PC-3 (cell line): ENCODE measurements around the gene EXOC8. TPM values are rescaled to one million over a fixed set of nuclear protein-coding genes. Genes with fewer than 3 reads are reported as not detected.

Source experiments
- ATAC-seq: fragments of 200-7000 bp; cut with Tn5 transposase; 2 replicates; pipeline ENCODE4 v1.9.1; 2020; ENCODE audit warnings: mild to moderate bottlenecking, moderate library complexity
- BruUV-seq: library from RNA; stranded (reverse); fragments of 400-500 nt; replicated peaks from 2 replicates; lab custom pipeline; 2021; lab: Mats Ljungman, UMichigan
- CTCF ChIA-PET: fragments of 300-600 bp; sonication (Branson Sonifier 250); formaldehyde crosslinking; loops from one replicate; lab custom pipeline; 2022; ENCODE audit warnings: antibody characterized with exemption; lab: Charles Lee
- POLR2A ChIA-PET: fragments of 300-600 bp; sonication (Branson Sonifier 250); formaldehyde crosslinking; loops from one replicate; lab custom pipeline; 2022; ENCODE audit warnings: antibody characterized with exemption; ENCODE audit not compliant: unreplicated experiment; lab: Charles Lee
- DNase-seq: peaks from one replicate; pipeline ENCODE4 v3.0.0-alpha.2; 2015
- H2AFZ ChIP-seq: fragments of 300-600 bp; sonication (generic); 2 replicates; pipeline ENCODE4 v1.6.0; 2016; ENCODE audit warnings: antibody characterized with exemption, low read length
- H3F3A ChIP-seq: fragments of 300-600 bp; sonication (generic); one replicate; pipeline ENCODE4 v1.6.0; 2017; ENCODE audit warnings: antibody characterized with exemption, low read length, control low read depth, mild to moderate bottlenecking; ENCODE audit not compliant: unreplicated experiment
- H3K27ac ChIP-seq: fragments of 300-600 bp; sonication (generic); 2 replicates; pipeline ENCODE4 v1.5.1; 2016; ENCODE audit warnings: mild to moderate bottlenecking, low read length
- H3K27me3 ChIP-seq: fragments of 300-600 bp; sonication (generic); 2 replicates; pipeline ENCODE4 v1.6.1; 2016; ENCODE audit warnings: low read length, mixed read lengths
- H3K36me3 ChIP-seq: fragments of 300-600 bp; sonication (generic); 2 replicates; pipeline ENCODE4 v1.6.1; 2016; ENCODE audit warnings: low read depth, mixed run types, low read length, mixed read lengths
- H3K4me1 ChIP-seq: fragments of 300-600 bp; sonication (generic); 2 replicates; pipeline ENCODE4 v1.5.1; 2016; ENCODE audit warnings: low read length; ENCODE audit not compliant: insufficient read depth
- H3K4me2 ChIP-seq: fragments of 300-600 bp; sonication (generic); 2 replicates; pipeline ENCODE4 v1.6.0; 2016; ENCODE audit warnings: low read length
- H3K4me3 ChIP-seq: fragments of 300-600 bp; sonication (generic); 2 replicates; pipeline ENCODE4 v1.5.1; 2016; ENCODE audit warnings: mild to moderate bottlenecking, low read length, mixed read lengths
- H3K79me2 ChIP-seq: fragments of 300-600 bp; sonication (generic); 2 replicates; pipeline ENCODE4 v1.6.1; 2017; ENCODE audit warnings: low read length, mixed read lengths
- H3K9ac ChIP-seq: fragments of 300-600 bp; sonication (generic); 2 replicates; pipeline ENCODE4 v1.6.0; 2016; ENCODE audit warnings: mild to moderate bottlenecking, low read length
- H3K9me2 ChIP-seq: fragments of 300-600 bp; sonication (generic); replicated peaks from 2 replicates; pipeline ENCODE4 v1.6.1; 2016; ENCODE audit warnings: mixed run types, low read length, mixed read lengths
- H3K9me3 ChIP-seq: fragments of 300-600 bp; sonication (generic); 2 replicates; pipeline ENCODE4 v1.6.1; 2016; ENCODE audit warnings: low read length, mixed read lengths
- H4K20me1 ChIP-seq: fragments of 300-600 bp; sonication (generic); 2 replicates; pipeline ENCODE4 v1.6.1; 2016; ENCODE audit warnings: low read length, mixed read lengths
- CTCF ChIP-seq: fragments of 300-600 bp; sonication (generic); conservative IDR thresholded peaks from 2 replicates; pipeline ENCODE4 v1.5.1; 2017; ENCODE audit warnings: antibody characterized with exemption, low read depth, mild to moderate bottlenecking, low read length
- EZH2 ChIP-seq: fragments of 300-600 bp; sonication (generic); IDR thresholded peaks from one replicate; pipeline ENCODE4 v1.6.1; 2017; ENCODE audit warnings: antibody characterized with exemption, mild to moderate bottlenecking, low read length; ENCODE audit not compliant: unreplicated experiment
- EZH2phosphoT487 ChIP-seq: fragments of 300-600 bp; sonication (generic); IDR thresholded peaks from 2 replicates; pipeline ENCODE4 v1.6.1; 2018; ENCODE audit warnings: mild to moderate bottlenecking, antibody characterized with exemption, low read length, borderline replicate concordance
- intact Hi-C: fragments of 100-400 bp; cut with micrococcal nuclease; formaldehyde crosslinking; loops from 2 replicates; pipeline ENCODE4 v1.9.0; 2023
- total RNA-seq: library from RNA; depleted of rRNA; stranded (reverse); fragments of >200 nt; gene quantifications from 2 replicates; pipeline ENCODE4 v1.2.3, GENCODE V29; 2014

The EXOC8 gene
- total RNA-seq, 1 experiment from 2014 or later, result 14.0 TPM

- Histone ChIP-seq H3K9me2 (no peaks in the 10 kb centered on the region), H2AFZ (no peak overlapping the region), H3K79me2 (peaks cover 4% of the 10 kb centered on the region; the same call in 1 of the 2 replicates), H3K4me3 (no peak overlapping the region), H3K36me3 (no peaks in the 10 kb centered on the region), H3F3A (no peaks in the 10 kb centered on the region), H3K9ac (no peak overlapping the region), H4K20me1 (no peaks in the 10 kb centered on the region), H3K27ac (no peak overlapping the region), H3K27me3 (no peaks in the 10 kb centered on the region), H3K4me1 (no peaks in the 10 kb centered on the region), H3K4me2 (no peak overlapping the region), H3K9me3 (no peaks in the 10 kb centered on the region)
- BruUV-seq, result no TSS peak
- TF ChIP-seq EZH2phosphoT487 (no peak), CTCF (peak; percentile 58)
- ChIA-PET CTCF (no interaction called here), POLR2A (no interaction called here)
- DNase-seq (peak; percentile 22), ATAC-seq (peak; percentile 73)
- intact Hi-C loops, result loop anchor here (1.0 kb wide), 1 partner anchor 221 kb away; no protein-coding TSS in a partner anchor
These were observed 31.6 kb upstream of the EXOC8 start for GRCh38 chr1:231369282-231369681.

- ATAC-seq (no peak), DNase-seq (no peak)
- intact Hi-C loops, result no loop called here
- Histone ChIP-seq H3K4me1 (no peaks in the 10 kb centered on the region), H4K20me1 (no peaks in the 10 kb centered on the region), H3K4me2 (no peak overlapping the region), H3F3A (no peaks in the 10 kb centered on the region), H3K27me3 (no peaks in the 10 kb centered on the region), H3K36me3 (peaks cover 5% of the 10 kb centered on the region; the same call in 1 of the 2 replicates), H3K79me2 (no peaks in the 10 kb centered on the region), H3K9ac (no peak overlapping the region), H3K9me3 (no peaks in the 10 kb centered on the region), H3K27ac (no peak overlapping the region), H3K4me3 (no peak overlapping the region), H2AFZ (no peak overlapping the region), H3K9me2 (no peaks in the 10 kb centered on the region)
- TF ChIP-seq CTCF (no peak), EZH2phosphoT487 (no peak), EZH2 (no peak)
- ChIA-PET POLR2A (no interaction called here), CTCF (no interaction called here)
- BruUV-seq, result no TSS peak
These were observed 26.5 kb upstream of the EXOC8 start for GRCh38 chr1:231364192-231364591.

- Histone ChIP-seq H3K36me3 (peaks cover 5% of the 10 kb centered on the region; the same call in 1 of the 2 replicates), H3K4me2 (no peak overlapping the region), H3K4me1 (no peaks in the 10 kb centered on the region), H3K79me2 (no peaks in the 10 kb centered on the region), H3K27ac (no peak overlapping the region), H4K20me1 (no peaks in the 10 kb centered on the region), H3K9ac (no peak overlapping the region), H3K9me3 (no peaks in the 10 kb centered on the region), H3K27me3 (no peaks in the 10 kb centered on the region), H2AFZ (no peak overlapping the region), H3K9me2 (no peaks in the 10 kb centered on the region), H3F3A (no peaks in the 10 kb centered on the region), H3K4me3 (no peak overlapping the region)
- ATAC-seq (no peak), DNase-seq (no peak)
- ChIA-PET POLR2A (interaction anchor here (0.6 kb wide), 2 partner anchors 56 to 155 kb away, joined by 3 read pairs; no protein-coding TSS in a partner anchor), CTCF (no interaction called here)
- BruUV-seq, result no TSS peak
- TF ChIP-seq EZH2phosphoT487 (no peak), CTCF (no peak), EZH2 (no peak)
- intact Hi-C loops, result no loop called here
These were observed 26.0 kb upstream of the EXOC8 start for GRCh38 chr1:231363624-231364023.
